Renal pelvis (tissue), 4 donors: ENCODE measurements around the gene CRELD1. TPM values are rescaled to one million over a fixed set of nuclear protein-coding genes. Genes with fewer than 3 reads are reported as not detected.
"Not testable (repeated sequence)": the region's sequence is repeated elsewhere in the genome, so short reads cannot be mapped to it uniquely, and the experiment has no call there.

Experiments used
- DNase-seq: peaks from one replicate; pipeline ENCODE4 v3.0.0-alpha.2; 2013
- polyA plus RNA-seq, 3 donors: library from polyadenylated mRNA; unstranded; fragments of 120-200 nt; gene quantifications; one replicate each; pipeline ENCODE4 v1.2.1, GENCODE V29; 2013; ENCODE audit not compliant: insufficient read length in 3 of 3

Gene CRELD1
- polyA plus RNA-seq, 3 donors: 53.1 to 78.9 (median 74.6) TPM

DNA sequence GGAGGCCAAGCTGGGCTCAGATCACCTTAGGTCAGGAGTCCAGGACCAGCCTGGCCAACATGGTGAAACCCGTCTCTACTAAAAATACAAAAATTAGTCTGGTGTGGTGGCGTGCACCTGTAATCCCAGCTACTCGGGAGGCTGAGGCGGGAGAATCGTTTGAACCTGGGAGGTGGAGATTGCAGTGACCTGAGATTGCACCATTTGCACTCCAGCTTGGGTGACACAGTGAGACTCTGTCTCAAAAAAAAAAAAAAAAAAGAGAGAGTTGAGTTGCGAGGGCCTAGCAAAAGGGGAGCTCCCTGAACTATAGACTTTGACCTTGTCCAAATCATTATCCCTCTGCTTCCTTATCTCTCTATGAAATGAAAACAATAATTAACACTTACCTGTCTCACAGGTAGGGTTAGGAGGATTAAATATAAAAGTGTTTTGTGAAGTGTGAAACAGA is 32.6 kb upstream of the CRELD1 start:
- DNase-seq: not testable (repeated sequence)

- DNase-seq: no peak
These were observed 31.7 kb upstream of the CRELD1 start for GRCh38 chr3:9901967-9902366.

- DNase-seq: no peak
These were observed 31.0 kb upstream of the CRELD1 start, which contains the start of gene IL17RE for GRCh38 chr3:9902372-9903237. TSS of gene IL17RE (plus strand) at chr3:9902848. CDS start at chr3:9902933, 85 bp downstream.

DNA sequence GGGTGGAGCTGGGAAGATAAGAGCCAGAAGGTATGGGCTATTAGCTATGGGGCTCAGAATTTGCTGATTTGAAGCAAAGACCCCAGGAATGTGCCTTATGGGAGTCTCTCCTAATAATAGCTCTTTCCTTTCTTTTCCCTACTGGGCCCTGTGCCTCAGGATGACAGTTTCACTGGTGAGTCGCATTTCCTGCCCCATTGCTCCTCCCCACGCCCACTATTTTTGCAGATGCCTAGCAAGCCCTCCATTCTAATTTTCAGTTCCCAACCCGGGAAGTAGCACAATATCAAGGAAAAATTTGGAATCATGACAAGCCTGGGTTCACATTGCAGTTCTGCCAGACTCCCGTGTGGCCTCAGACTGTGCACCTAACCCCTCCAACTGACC is 30.4 kb upstream of the CRELD1 start:
- DNase-seq: no peak

GRCh38 chr3:9903904-9904303 is 29.7 kb upstream of the CRELD1 start:
- no peak for DNase-seq

GRCh38 chr3:9906480-9906879 is 27.2 kb upstream of the CRELD1 start:
- no peak for DNase-seq

DNA sequence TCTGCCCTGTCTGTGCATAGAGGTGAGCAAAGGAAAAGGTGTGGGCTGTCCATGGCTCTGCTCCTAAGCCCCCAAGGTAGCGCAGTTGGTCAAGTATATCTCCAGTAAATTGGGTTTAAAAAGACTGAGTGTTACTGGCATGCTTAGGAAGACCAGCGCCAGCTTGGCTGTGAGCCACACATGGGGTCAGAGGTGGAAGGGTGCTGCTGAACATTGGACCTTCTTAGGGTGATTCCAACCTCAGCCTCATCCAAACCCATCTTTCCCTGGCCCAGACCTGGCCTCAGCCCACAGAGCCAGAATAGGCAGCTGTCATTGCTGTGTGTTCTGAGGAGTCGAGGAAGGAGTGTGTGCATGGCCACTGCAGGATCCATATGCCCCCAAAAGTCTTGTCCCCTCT is 25.3 kb upstream of the CRELD1 start:
- no peak for DNase-seq

DNA sequence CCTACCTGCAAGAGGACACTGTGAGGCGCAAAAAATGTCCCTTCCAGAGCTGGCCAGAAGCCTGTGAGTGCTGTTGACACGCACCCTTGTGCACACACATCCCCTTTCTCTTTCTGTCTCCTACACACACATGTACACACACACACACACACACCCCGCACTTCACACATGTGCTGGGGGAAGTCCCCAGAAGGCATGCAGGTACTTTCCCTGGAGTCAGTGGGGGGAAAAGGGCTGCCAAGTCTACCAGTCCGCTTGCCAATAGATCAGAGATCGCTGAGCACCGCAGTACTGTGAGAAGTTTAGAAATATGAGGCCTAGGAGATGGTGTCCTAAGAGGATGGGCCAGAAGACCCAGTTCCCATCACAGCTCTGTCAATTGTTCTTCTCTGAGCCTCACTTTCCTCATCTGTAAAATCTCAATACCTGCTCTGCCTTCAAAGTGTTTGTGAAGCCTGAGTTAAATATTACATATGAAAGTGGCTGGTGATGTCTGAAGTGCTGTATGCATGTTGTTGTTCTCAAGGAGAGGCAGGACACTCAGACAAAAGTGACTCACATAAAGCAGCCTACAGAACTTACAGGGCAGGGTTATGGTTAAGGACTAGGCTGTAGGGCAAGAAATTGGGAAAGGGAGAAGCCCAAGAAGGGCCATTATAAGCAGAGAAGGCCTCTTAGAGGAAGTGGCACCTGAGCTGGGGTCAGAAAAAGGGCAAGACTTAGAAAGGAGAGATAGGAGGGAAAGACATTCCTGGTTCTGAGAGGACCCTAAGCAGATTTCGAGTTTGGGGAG is 24.2 kb upstream of the CRELD1 start:
- DNase-seq: no peak

DNA sequence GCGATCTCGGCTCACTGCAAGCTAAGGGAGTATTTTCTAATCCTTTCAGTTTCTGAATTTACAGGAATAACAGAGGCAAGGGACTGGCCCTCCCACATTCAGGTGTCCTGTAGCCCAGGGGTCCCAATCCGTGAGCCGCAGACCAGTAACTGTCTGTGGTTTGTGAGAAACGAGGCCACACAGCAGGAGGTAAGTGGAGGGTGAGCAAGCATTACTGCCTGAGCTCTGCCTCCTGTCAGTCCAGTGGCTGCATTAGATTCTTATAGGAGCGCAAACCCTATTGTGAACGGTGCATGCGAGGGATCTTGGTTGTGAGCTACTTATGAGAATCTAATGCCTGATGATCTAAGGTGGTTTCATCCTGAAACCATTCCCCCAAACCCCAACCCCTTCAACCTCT is 21.8 kb upstream of the CRELD1 start:
- DNase-seq: no peak

DNA sequence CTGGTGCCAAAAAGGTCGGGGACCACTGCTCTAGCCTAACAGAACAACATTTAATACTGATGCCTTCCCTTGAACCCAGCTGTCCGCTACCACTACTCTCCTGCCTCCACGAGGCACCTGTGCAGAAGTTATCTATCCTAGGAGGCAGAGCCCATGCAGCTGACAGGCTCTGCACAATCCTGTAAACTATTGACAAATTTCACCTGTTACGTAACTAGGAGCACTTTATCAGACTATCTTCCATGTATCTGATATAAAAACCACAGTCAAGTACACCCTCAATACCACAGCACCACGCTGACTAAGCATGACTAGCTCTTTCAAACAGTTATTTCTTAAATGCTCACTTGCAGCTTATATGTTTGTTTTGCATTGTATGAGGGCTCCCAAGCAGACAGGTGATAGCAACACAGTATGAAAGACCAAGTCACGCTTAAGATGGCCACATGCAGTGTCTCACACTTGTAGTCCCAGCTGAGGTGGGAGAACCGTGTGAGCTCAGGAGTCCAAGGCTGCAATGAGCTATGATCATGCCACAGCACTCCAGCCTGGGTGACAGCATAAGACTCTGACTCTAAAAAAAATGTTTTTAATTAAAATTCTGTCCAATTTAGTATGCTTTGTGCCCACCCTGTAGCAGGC is 21.2 kb upstream of the CRELD1 start:
- DNase-seq: no peak

DNA sequence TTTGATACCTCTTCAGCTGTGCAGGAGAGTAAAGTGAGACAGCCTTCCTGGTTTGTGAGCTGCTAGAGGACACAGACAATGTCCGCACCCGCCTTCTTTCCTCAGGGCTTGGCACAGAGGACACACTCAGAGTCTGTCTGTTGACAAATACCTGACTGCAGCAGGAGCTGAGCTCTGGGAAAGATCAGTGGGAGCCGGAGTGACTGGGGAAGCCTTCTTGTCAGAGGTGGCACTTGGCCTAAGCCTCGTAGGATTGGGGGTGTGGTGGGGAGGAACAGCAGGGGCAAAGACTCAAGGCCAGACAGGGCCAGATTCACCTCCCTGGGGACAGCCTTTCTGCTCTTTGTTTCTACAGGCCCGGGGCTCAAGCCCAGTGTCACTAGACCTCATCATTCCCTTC is 20.0 kb upstream of the CRELD1 start:
- no peak for DNase-seq

DNA sequence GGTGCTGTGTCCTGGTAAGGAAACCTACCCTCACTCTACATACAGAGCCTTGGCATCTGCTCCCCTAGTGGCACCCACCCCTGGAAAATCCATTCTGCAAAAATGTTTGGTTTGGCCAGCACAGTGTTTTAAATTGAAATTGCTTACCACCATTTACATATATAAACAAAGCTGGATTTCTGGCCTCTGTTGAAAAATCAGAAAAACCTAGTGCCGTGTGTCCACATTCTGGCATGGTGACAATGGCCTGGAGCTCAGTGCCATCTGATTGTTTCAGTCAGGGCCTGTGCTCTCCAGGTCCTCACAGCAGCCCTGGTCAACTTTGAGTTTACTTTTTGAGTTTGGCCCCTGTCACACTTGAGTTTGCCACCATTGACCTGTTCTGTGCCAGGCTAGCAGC is 19.6 kb upstream of the CRELD1 start:
- DNase-seq: no peak

DNA sequence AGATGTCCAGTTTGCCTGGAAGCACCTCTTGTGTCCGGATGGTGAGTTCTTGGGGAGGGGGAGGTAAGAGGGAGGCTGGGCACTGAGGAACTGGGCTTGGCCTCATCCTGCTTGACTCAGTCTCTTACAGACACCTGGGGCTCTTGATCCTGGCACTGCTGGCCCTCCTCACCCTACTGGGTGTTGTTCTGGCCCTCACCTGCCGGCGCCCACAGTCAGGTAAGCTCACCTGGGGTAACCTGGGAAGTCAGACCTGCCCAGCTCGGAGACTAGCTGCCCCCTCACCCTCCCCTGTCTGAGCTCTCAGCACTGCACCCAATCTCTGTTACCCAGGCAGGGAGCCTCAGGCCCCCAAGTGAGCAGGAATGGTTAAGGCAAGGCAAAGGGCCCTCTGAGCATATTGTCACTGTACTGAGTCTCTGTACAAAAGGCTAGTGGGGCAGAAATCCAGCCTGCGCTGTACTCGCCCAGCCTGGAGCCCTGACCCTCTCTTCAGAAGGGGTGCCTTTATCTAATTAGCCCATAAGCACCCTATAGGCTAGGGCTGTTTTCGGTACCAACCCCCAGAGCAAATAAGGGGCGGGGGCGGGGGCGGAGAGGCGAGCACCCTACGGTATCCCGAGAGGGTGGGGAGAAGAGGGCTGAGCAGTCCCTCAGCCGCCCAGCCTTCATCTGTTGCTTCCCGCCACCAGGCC is 18.9 kb upstream of the CRELD1 start:
- DNase-seq: no peak

GRCh38 chr3:9915254-9916141 is 18.1 kb upstream of the CRELD1 start:
- DNase-seq: peak; percentile 74

DNA sequence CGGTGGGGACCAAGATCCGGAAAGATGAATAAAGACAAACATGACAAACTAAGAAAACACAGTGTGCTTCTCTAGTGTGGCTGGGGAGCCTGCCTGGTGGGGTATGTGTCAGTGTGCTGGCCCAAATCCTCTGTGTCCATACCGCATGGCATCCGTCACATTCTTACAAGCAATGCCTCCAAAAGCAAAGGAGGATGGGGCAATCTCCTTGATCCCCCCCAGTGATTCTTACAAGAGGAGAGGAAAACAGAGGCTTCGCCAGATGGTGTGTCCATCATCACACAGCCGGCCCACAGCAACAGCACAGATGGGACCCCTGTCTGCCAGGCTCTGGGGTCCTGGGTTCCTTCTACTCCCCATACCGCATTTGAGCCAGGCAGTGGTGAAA is 17.3 kb upstream of the CRELD1 start:
- no peak for DNase-seq

DNA sequence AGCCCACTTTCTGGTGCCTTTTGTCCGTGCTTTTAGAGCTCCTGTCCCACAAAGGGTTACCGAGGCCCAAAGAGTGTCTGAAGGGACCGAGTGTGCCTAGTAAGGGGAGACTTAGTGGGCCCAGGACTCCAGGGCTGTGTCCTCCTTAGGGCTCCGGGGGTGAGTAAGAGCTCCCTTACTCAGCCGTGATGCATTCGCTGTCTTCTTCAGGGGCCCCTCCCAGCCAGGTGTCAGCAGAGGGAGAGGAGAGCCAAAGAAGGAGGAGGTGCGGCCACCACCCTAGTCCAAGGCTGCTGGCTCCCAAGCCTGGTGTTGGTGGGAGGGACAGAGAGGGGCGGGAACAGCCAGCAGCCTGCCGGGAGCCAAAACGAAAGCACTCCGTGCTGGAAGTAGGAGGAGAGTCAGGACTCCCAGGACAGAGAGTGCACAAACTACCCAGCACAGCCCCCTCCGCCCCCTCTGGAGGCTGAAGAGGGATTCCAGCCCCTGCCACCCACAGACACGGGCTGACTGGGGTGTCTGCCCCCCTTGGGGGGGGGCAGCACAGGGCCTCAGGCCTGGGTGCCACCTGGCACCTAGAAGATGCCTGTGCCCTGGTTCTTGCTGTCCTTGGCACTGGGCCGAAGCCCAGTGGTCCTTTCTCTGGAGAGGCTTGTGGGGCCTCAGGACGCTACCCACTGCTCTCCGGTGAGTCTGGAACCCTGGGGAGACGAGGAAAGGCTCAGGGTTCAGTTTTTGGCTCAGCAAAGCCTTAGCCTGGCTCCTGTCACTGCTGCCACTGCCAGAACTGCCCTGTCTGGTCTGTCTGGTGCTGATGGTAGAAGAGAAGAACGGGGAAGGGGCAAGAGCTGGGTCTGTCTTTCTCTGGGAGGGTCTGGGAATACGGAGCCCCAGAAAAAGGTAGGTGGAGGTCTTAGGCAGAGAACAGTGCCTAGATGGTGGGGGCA is 16.6 kb upstream of the CRELD1 start, which contains the start of gene IL17RC:
Gene IL17RC, plus strand, starts transcription at position 365 of the 947 bp plus-strand sequence. Its CDS starts 218 bp downstream, at position 583.
- DNase-seq: peak; percentile 71

DNA sequence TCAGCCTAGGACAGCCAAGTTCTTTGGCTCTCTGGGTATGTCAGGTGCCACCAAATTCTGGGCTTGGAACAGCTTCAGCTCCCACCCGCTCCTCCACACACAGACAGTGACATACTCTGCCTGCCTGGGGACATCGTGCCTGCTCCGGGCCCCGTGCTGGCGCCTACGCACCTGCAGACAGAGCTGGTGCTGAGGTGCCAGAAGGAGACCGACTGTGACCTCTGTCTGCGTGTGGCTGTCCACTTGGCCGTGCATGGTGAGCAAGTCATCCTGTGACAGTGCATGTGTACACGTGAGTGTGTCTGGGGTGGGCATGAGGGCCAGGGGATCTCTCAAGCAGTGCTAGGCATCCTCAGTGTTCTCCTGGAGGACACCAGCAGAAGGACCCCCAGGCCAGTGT is 15.8 kb upstream of the CRELD1 start:
- no peak for DNase-seq

GRCh38 chr3:9918261-9919038 is 15.2 kb upstream of the CRELD1 start:
- DNase-seq: no peak

DNA sequence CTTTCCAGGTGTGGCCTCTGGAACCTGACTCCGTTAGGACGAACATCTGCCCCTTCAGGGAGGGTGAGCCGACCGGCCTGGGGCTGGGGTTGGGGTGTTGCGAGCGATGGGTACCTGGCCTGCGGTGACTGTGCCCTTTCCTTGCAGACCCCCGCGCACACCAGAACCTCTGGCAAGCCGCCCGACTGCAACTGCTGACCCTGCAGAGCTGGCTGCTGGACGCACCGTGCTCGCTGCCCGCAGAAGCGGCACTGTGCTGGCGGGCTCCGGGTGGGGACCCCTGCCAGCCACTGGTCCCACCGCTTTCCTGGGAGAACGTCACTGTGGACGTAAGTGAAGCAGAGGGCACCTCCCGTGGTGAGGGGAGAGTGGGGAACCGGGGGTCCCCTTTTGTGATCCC is 5.5 kb upstream of the CRELD1 start:
- no peak for DNase-seq
